Endothelial cell of umbilical vein (primary cell): ENCODE results near the gene B3GNT9. TPM values are rescaled to one million over a fixed set of nuclear protein-coding genes. Genes with fewer than 3 reads are reported as not detected.

Experiments used
- BruUV-seq: library from RNA; stranded (reverse); fragments of 400-500 nt; replicated peaks from 2 replicates; lab custom pipeline; 2021; lab: Mats Ljungman, UMichigan
- CTCF ChIA-PET: fragments of 300-600, 350-600 bp; sonication (Branson Sonifier 250); formaldehyde crosslinking; loops from one replicate; lab custom pipeline; 2021; ENCODE audit warnings: antibody characterized with exemption, inconsistent platforms; lab: Charles Lee
- POLR2A ChIA-PET: fragments of 300-600, 350-600 bp; sonication (Branson Sonifier 250); formaldehyde crosslinking; loops from one replicate; lab custom pipeline; 2021; ENCODE audit warnings: antibody characterized with exemption, inconsistent platforms; lab: Charles Lee
- DNase-seq: peaks from one replicate; pipeline ENCODE4 v3.0.0-alpha.2; 2011; ENCODE audit warnings: low read depth, low spot score
- FAIRE-seq: peaks from 2 replicates; lab custom pipeline; 2011; peaks lifted over from hg19 to GRCh38; lab: Jason Lieb, UNC
- H2AFZ ChIP-seq: 2 replicates; pipeline ENCODE4 v1.6.0; 2012; ENCODE audit warnings: low read depth, low read length, control low read depth, inconsistent platforms
- H3K27ac ChIP-seq: 2 replicates; pipeline ENCODE4 v1.5.1; 2011; ENCODE audit warnings: low read depth, mild to moderate bottlenecking, control low read depth, low read length, moderate library complexity; ENCODE audit not compliant: insufficient read depth
- H3K27me3 ChIP-seq, 2 experiments: 2 replicates each; pipeline versions ENCODE4 v1.6.0 to v1.6.1; 2011; ENCODE audit warnings: low read length in 2 of 2, mixed read lengths in 1 of 2; ENCODE audit not compliant: control insufficient read depth in 2 of 2, insufficient read depth in 2 of 2
- H3K36me3 ChIP-seq, 2 experiments: 2 replicates in 1 of 2; 3 replicates in 1 of 2; pipeline ENCODE4 v1.5.1; 2011; ENCODE audit warnings: low read length in 2 of 2, mild to moderate bottlenecking in 1 of 2, moderate library complexity in 1 of 2; ENCODE audit not compliant: control insufficient read depth in 2 of 2, insufficient read depth in 2 of 2; ENCODE audit errors: extremely low read depth in 1 of 2
- H3K4me1 ChIP-seq: 3 replicates; pipeline ENCODE4 v1.5.1; 2011; ENCODE audit warnings: mild to moderate bottlenecking, low read length; ENCODE audit not compliant: control insufficient read depth, insufficient read depth; ENCODE audit errors: extremely low read depth
- H3K4me2 ChIP-seq: 2 replicates; pipeline ENCODE4 v1.6.1; 2011; ENCODE audit warnings: low read length, control low read depth, mixed read lengths; ENCODE audit not compliant: insufficient read depth
- H3K4me3 ChIP-seq, 3 experiments: fragments of 200-600 bp in 1 of 3; sonication (generic), shearing (Covaris generic) in 1 of 3; replicated peaks in 1 of 3; 2 replicates each; pipeline ENCODE4 v1.5.1; 2011 to 2016; ENCODE audit warnings: control low read depth in 3 of 3, low read length in 3 of 3, mild to moderate bottlenecking in 2 of 3, inconsistent platforms in 1 of 3, low read depth in 1 of 3, moderate library complexity in 1 of 3; ENCODE audit not compliant: insufficient read depth in 1 of 3
- H3K79me2 ChIP-seq: 2 replicates; pipeline ENCODE4 v1.6.0; 2012; ENCODE audit warnings: low read length, inconsistent platforms; ENCODE audit not compliant: control insufficient read depth, insufficient read depth
- H3K9ac ChIP-seq: replicated peaks from 2 replicates; pipeline ENCODE3; 2011; ENCODE audit warnings: low read length, control low read depth; ENCODE audit not compliant: insufficient read depth; ENCODE audit errors: extremely low read depth
- H3K9me1 ChIP-seq: replicated peaks from 3 replicates; pipeline ENCODE4 v1.6.0; 2011; ENCODE audit warnings: mild to moderate bottlenecking, low read length; ENCODE audit not compliant: control insufficient read depth, insufficient read depth; ENCODE audit errors: extremely low read depth
- H3K9me3 ChIP-seq: replicated peaks from 2 replicates; pipeline ENCODE4 v1.5.1; 2012; ENCODE audit warnings: low read length, inconsistent platforms; ENCODE audit not compliant: control insufficient read depth, insufficient read depth
- H4K20me1 ChIP-seq: replicated peaks from 2 replicates; pipeline ENCODE3; 2011; ENCODE audit warnings: mild to moderate bottlenecking, low read length; ENCODE audit not compliant: control insufficient read depth, insufficient read depth; ENCODE audit errors: extremely low read depth
- CTCF ChIP-seq, 2 donors: IDR thresholded peaks; 1 replicate in 1 of 2; 2 replicates in 1 of 2; pipeline ENCODE4 v1.5.1; 2011; ENCODE audit warnings: low read length in 2 of 2, mild to moderate bottlenecking in 2 of 2, moderate library complexity in 2 of 2, control low read depth in 1 of 2, inconsistent platforms in 1 of 2, low read depth in 1 of 2; ENCODE audit not compliant: insufficient read depth in 1 of 2; ENCODE audit errors: extremely low read depth in 1 of 2
- EZH2 ChIP-seq: IDR thresholded peaks from 2 replicates; pipeline ENCODE4 v1.6.1; 2012; ENCODE audit warnings: borderline replicate concordance, low read depth, mild to moderate bottlenecking, moderate library complexity, low read length, inconsistent platforms; ENCODE audit not compliant: severe bottlenecking
- FOS ChIP-seq: IDR thresholded peaks from 2 replicates; pipeline ENCODE4 v1.6.1; 2011; ENCODE audit warnings: mild to moderate bottlenecking, low read length, moderate library complexity, borderline replicate concordance; ENCODE audit not compliant: insufficient read depth
- GATA2 ChIP-seq: IDR thresholded peaks from 2 replicates; pipeline ENCODE4 v1.7.0; 2011; ENCODE audit warnings: low read depth, mild to moderate bottlenecking, moderate library complexity, mixed read lengths, low read length; ENCODE audit not compliant: insufficient read length, insufficient read depth
- MYC ChIP-seq: IDR thresholded peaks from one replicate; pipeline ENCODE4 v1.6.1; 2011; ENCODE audit warnings: mild to moderate bottlenecking, low read depth, low read length
- POLR2AphosphoS5 ChIP-seq: IDR thresholded peaks from 2 replicates; pipeline ENCODE4 v1.6.1; 2012; ENCODE audit warnings: low read depth, mild to moderate bottlenecking, control low read depth, low read length, moderate library complexity; ENCODE audit not compliant: insufficient read depth
- dilution Hi-C: fragments of 300-500 bp; cut with MboI; formaldehyde crosslinking; loops from one replicate; pipeline ENCODE4 v1.15.0; 2019; ENCODE audit warnings: low sequenced_read_pairs; ENCODE audit not compliant: extremely low pct_ligation_motif_present
- intact Hi-C: fragments of 100-400 bp; cut with micrococcal nuclease; formaldehyde crosslinking; loops from one replicate; pipeline ENCODE4 v1.10.0; 2022
- polyA plus RNA-seq, 4 experiments: library from polyadenylated mRNA; depleted of rRNA in 3 of 4; stranded (reverse) in 3 of 4; unstranded in 1 of 4; fragments of >200 nt; gene quantifications; 2 replicates each; pipeline versions ENCODE4 v1.2.1 to v1.2.3, GENCODE V29; 2011 to 2012; ENCODE audit warnings: missing spikeins in 1 of 4
- total RNA-seq: library from RNA; stranded (reverse); gene quantifications from 2 replicates; pipeline ENCODE4 v1.2.3, GENCODE V29; 2021
- TF ChIP-seq, protein P1 (sequence below): IDR thresholded peaks from 2 replicates; pipeline ENCODE4 v1.6.1; 2011; ENCODE audit not compliant: insufficient read depth, insufficient read length

The B3GNT9 gene
- total and polyA plus RNA-seq, 2 donors (not counting 3 experiments of a cell fraction or from before 2014, with no cell fraction given): 4.0 to 6.4 TPM

GRCh38 chr16:67158637-67159600 lies 8.1 kb upstream of the B3GNT9 start:
- Histone ChIP-seq H3K27me3 (peaks cover 13 to 16% of the 10 kb centered on the region in 2 experiments), H3K4me3 (peak overlapping the region; percentile 78 to 89 (median 81)), H3K27ac (peak overlapping the region; percentile 18), H4K20me1 (no peaks in the 10 kb centered on the region), H3K9me1 (no peaks in the 10 kb centered on the region), H2AFZ (peak overlapping the region; percentile 95), H3K4me1 (peaks cover 12% of the 10 kb centered on the region), H3K4me2 (peak overlapping the region; percentile 94), H3K79me2 (no peaks in the 10 kb centered on the region), H3K9me3 (no peaks in the 10 kb centered on the region), H3K9ac (peak overlapping the region; percentile 59), H3K36me3 (no peaks in the 10 kb centered on the region)
- peak; percentile 72 for FAIRE-seq
- CTCF ChIA-PET: interaction anchor here (1.0 to 2.9 kb wide), 7 partner anchors 11 to 205 kb away, joined by 3 to 30 read pairs (median 13); partner anchors contain the start of gene NOL3
- no peak for DNase-seq
- intact Hi-C loops (loop anchor here (1.0 kb wide), 2 partner anchors 178 to 182 kb away; no protein-coding TSS in a partner anchor), dilution Hi-C loops (no loop called here)
- TSS peak; percentile 23 for BruUV-seq
- POLR2A ChIA-PET: interaction anchor here (0.9 kb wide), 1 partner anchor 11 kb away, joined by 3 read pairs; the partner anchor contains the start of gene NOL3
- TF ChIP-seq FOS: no peak
- no peak for TF ChIP-seq CTCF (IDR thresholded peaks at IDR 0.05; ENCODE audit: extremely low read depth in 1 of 2, insufficient read depth in 1 of 2, low read depth in 1 of 2, low read length in 2 of 2)
- TF ChIP-seq GATA2: no peak
- TF ChIP-seq EZH2: no peak
- TF ChIP-seq POLR2AphosphoS5: no peak
- no peak for TF ChIP-seq MYC
- TF ChIP-seq, protein P1, sequence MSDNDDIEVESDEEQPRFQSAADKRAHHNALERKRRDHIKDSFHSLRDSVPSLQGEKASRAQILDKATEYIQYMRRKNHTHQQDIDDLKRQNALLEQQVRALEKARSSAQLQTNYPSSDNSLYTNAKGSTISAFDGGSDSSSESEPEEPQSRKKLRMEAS: no peak
